GM23338 (cell line): Measurements from ENCODE around the gene STAC. TPM values are rescaled to one million over a fixed set of nuclear protein-coding genes. Genes with fewer than 3 reads are reported as not detected.

Experiments
- ATAC-seq: fragments of 200-7000 bp; cut with Tn5 transposase; 3 replicates; pipeline ENCODE4 v1.9.1; 2020
- DNase-seq: peaks from one replicate; pipeline ENCODE4 v3.0.0-alpha.2; 2015; ENCODE audit warnings: low spot score
- H2AFZ ChIP-seq: fragments of 200-600 bp; sonication (generic); 2 replicates; pipeline ENCODE4 v1.8.0; 2016; ENCODE audit warnings: antibody characterized with exemption, mild to moderate bottlenecking, moderate library complexity
- H3F3A ChIP-seq: fragments of 200-600 bp; sonication (generic); replicated peaks from 2 replicates; pipeline ENCODE4 v1.8.0; 2017; ENCODE audit warnings: antibody characterized with exemption, mixed run types, low read depth
- H3K27ac ChIP-seq: fragments of 200-600 bp; sonication (generic); 2 replicates; pipeline ENCODE4 v1.6.1; 2016; ENCODE audit warnings: low read depth
- H3K27me3 ChIP-seq: fragments of 200-600 bp; sonication (generic); 2 replicates; pipeline ENCODE4 v1.8.0; 2016; ENCODE audit warnings: mild to moderate bottlenecking, mixed run types, moderate library complexity; ENCODE audit not compliant: insufficient read depth
- H3K36me3 ChIP-seq: fragments of 200-600 bp; sonication (generic); 2 replicates; pipeline ENCODE4 v1.8.0; 2016; ENCODE audit warnings: mild to moderate bottlenecking; ENCODE audit not compliant: insufficient read depth
- H3K4me1 ChIP-seq: fragments of 200-600 bp; sonication (generic); 2 replicates; pipeline ENCODE4 v1.8.0; 2016; ENCODE audit warnings: mild to moderate bottlenecking, moderate library complexity; ENCODE audit not compliant: insufficient read depth
- H3K4me2 ChIP-seq: fragments of 200-600 bp; sonication (generic); 2 replicates; pipeline ENCODE4 v1.7.1; 2017; ENCODE audit warnings: mixed run types
- H3K4me3 ChIP-seq: fragments of 200-600 bp; sonication (generic); 2 replicates; pipeline ENCODE4 v1.6.1; 2016; ENCODE audit warnings: mixed run types
- H3K79me2 ChIP-seq: fragments of 200-600 bp; sonication (generic); replicated peaks from 2 replicates; pipeline ENCODE4 v1.8.0; 2017; ENCODE audit warnings: mild to moderate bottlenecking; ENCODE audit not compliant: insufficient read depth
- H3K9me2 ChIP-seq: fragments of 200-600 bp; sonication (generic); 2 replicates; pipeline ENCODE4 v1.8.0; 2017; ENCODE audit not compliant: insufficient read depth
- H4K20me1 ChIP-seq: fragments of 200-600 bp; sonication (generic); replicated peaks from 2 replicates; pipeline ENCODE4 v1.8.0; 2017; ENCODE audit warnings: mild to moderate bottlenecking; ENCODE audit not compliant: insufficient read depth
- H3K27ac Mint-ChIP-seq: 2 replicates; pipeline ENCODE4 v1.8.0; 2020; ENCODE audit warnings: inconsistent platforms, mild to moderate bottlenecking, moderate library complexity, mixed read lengths
- H3K27me3 Mint-ChIP-seq: 3 replicates; pipeline ENCODE4 v1.8.0; 2022; ENCODE audit warnings: low read depth, mild to moderate bottlenecking, moderate library complexity, mixed read lengths, inconsistent platforms; ENCODE audit not compliant: insufficient read depth, poor library complexity
- H3K36me3 Mint-ChIP-seq: 3 replicates; pipeline ENCODE4 v1.8.0; 2021; ENCODE audit warnings: low read depth, mild to moderate bottlenecking, inconsistent platforms, moderate library complexity, mixed read lengths
- H3K4me1 Mint-ChIP-seq: 3 replicates; pipeline ENCODE4 v1.8.0; 2020; ENCODE audit warnings: mild to moderate bottlenecking, inconsistent platforms, mixed read lengths
- H3K4me3 Mint-ChIP-seq: 3 replicates; pipeline ENCODE4 v1.8.0; 2021; ENCODE audit warnings: moderate library complexity, mild to moderate bottlenecking, inconsistent platforms, mixed read lengths
- H3K9me3 Mint-ChIP-seq: 3 replicates; pipeline ENCODE4 v1.8.0; 2020; ENCODE audit warnings: moderate library complexity, mild to moderate bottlenecking, inconsistent platforms, mixed read lengths
- CTCF ChIP-seq, 2 experiments: fragments of 200-600 bp in 1 of 2; sonication (generic) in 1 of 2; conservative IDR thresholded peaks; 2 replicates each; pipeline versions ENCODE4 v1.5.1 to v1.6.1; 2016 to 2017; ENCODE audit warnings: antibody characterized with exemption in 2 of 2, low read depth in 2 of 2, mild to moderate bottlenecking in 2 of 2, moderate library complexity in 1 of 2
- EZH2 ChIP-seq: fragments of 200-600 bp; sonication (generic); IDR thresholded peaks from one replicate; pipeline ENCODE4 v1.8.0; 2017; ENCODE audit warnings: antibody characterized with exemption, mild to moderate bottlenecking, low read depth; ENCODE audit not compliant: unreplicated experiment
- JUNB ChIP-seq: IDR thresholded peaks from one replicate; pipeline ENCODE4 v1.6.1; 2016; ENCODE audit warnings: antibody characterized with exemption; ENCODE audit not compliant: unreplicated experiment
- POLR2AphosphoS5 ChIP-seq: IDR thresholded peaks from 2 replicates; pipeline ENCODE4 v1.6.1; 2016; ENCODE audit warnings: antibody characterized with exemption, low read depth
- REST ChIP-seq: IDR thresholded peaks from one replicate; pipeline ENCODE4 v1.6.1; 2018; ENCODE audit warnings: antibody characterized with exemption; ENCODE audit not compliant: unreplicated experiment
- ZNF331 ChIP-seq: fragments of 250-450 bp; sonication (Bioruptor Pico); IDR thresholded peaks from 2 replicates; pipeline ENCODE4 v1.5.0; 2020; ENCODE audit warnings: low read depth, mild to moderate bottlenecking, moderate library complexity
- polyA plus RNA-seq: library from polyadenylated mRNA; unstranded; fragments of >200 nt; fragmentation: Nextera tagmentation; extraction: Ambion mirVana; gene quantifications from 2 replicates; pipeline ENCODE4 v1.2.1, GENCODE V29; 2016
- total RNA-seq: library from RNA; depleted of rRNA; stranded (reverse); fragments of >200 nt; shearing (Covaris generic); gene quantifications from 2 replicates; pipeline ENCODE4 v1.2.3, GENCODE V29; 2014

STAC gene
- total and polyA plus RNA-seq, 2 experiments from 2014 or later, result 5.6 to 22.9 TPM

GRCh38 chr3:36538136-36538749 lies 157.9 kb downstream of the STAC start:
- Mint-ChIP-seq H3K27ac (no peak overlapping the region), H3K27me3 (no peaks in the 10 kb centered on the region), H3K4me1 (no peaks in the 10 kb centered on the region), H3K4me3 (no peak overlapping the region), H3K9me3 (no peaks in the 10 kb centered on the region), H3K36me3 (no peaks in the 10 kb centered on the region)
- Histone ChIP-seq H3K4me1 (no peaks in the 10 kb centered on the region), H3K9me2 (no peaks in the 10 kb centered on the region), H3K79me2 (no peaks in the 10 kb centered on the region), H4K20me1 (no peaks in the 10 kb centered on the region), H3K27me3 (no peaks in the 10 kb centered on the region), H3K4me3 (no peak overlapping the region), H3K36me3 (no peaks in the 10 kb centered on the region), H2AFZ (no peak overlapping the region), H3K27ac (no peak overlapping the region), H3F3A (no peaks in the 10 kb centered on the region), H3K4me2 (no peak overlapping the region)
- DNase-seq (no peak), ATAC-seq (no peak)
- TF ChIP-seq CTCF (conservative IDR thresholded peaks at IDR 0.05; ENCODE audit: low read depth in 2 of 2) (no peak), POLR2AphosphoS5 (no peak), JUNB (no peak), ZNF331 (CRISPR knock-in tag) (no peak), REST (no peak), EZH2 (no peak)

GRCh38 chr3:36540888-36541518 lies 160.7 kb downstream of the STAC start:
- no peaks in the 10 kb centered on the region for H3F3A ChIP-seq
- H3K9me3 Mint-ChIP-seq, result no peaks in the 10 kb centered on the region
- H3K4me3 Mint-ChIP-seq, result no peak overlapping the region
- H3K27me3 ChIP-seq, result no peaks in the 10 kb centered on the region
- no peak overlapping the region for H3K4me2 ChIP-seq
- H2AFZ ChIP-seq, result no peak overlapping the region
- no peaks in the 10 kb centered on the region for H3K36me3 Mint-ChIP-seq
- H4K20me1 ChIP-seq, result no peaks in the 10 kb centered on the region
- no peaks in the 10 kb centered on the region for H3K4me1 Mint-ChIP-seq
- H3K9me2 ChIP-seq, result no peaks in the 10 kb centered on the region
- H3K4me1 ChIP-seq, result no peaks in the 10 kb centered on the region
- no peak overlapping the region for H3K27ac ChIP-seq
- H3K36me3 ChIP-seq, result no peaks in the 10 kb centered on the region
- ATAC-seq, result peak; percentile 84
- no peaks in the 10 kb centered on the region for H3K79me2 ChIP-seq
- peak; percentile 81 for DNase-seq
- no peak overlapping the region for H3K4me3 ChIP-seq
- H3K27ac Mint-ChIP-seq, result no peak overlapping the region
- H3K27me3 Mint-ChIP-seq, result peaks cover 2% of the 10 kb centered on the region
- no peak for TF ChIP-seq REST
- TF ChIP-seq CTCF (conservative IDR thresholded peaks at IDR 0.05; ENCODE audit: low read depth in 2 of 2), result peak; percentile 90 to 95
